ENCODE measurements around the gene SLC4A11.
"Not testable (repeated sequence)": the region's sequence is repeated elsewhere in the genome, so short reads cannot be mapped to it uniquely, and the experiment has no call there.

DNA sequence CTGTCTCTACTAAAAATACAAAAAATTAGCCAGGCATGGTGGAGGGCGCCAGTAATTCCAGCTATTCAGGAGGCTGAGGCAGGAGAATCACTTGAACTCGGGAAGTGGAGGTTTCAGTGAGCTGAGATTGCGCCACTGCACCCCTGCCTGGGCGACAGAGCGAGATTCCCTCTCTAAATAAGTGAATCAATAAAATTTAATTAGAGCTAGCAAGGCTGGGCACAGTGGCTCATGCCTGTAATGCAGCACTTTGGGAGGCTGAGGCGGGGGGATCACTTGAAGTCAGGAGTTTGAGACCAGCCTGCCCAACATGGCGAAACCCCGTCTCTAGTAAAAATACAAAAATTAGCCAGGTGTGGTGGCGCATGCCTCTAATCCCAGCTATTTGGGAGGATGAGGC lies 51.1 kb downstream of the SLC4A11 start:
- TF ChIP-seq, protein P1, sequence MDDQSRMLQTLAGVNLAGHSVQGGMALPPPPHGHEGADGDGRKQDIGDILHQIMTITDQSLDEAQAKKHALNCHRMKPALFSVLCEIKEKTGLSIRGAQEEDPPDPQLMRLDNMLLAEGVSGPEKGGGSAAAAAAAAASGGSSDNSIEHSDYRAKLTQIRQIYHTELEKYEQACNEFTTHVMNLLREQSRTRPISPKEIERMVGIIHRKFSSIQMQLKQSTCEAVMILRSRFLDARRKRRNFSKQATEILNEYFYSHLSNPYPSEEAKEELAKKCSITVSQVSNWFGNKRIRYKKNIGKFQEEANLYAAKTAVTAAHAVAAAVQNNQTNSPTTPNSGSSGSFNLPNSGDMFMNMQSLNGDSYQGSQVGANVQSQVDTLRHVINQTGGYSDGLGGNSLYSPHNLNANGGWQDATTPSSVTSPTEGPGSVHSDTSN (IDR thresholded peaks at IDR 0.05): not testable (repeated sequence)
- TF ChIP-seq, protein P2, sequence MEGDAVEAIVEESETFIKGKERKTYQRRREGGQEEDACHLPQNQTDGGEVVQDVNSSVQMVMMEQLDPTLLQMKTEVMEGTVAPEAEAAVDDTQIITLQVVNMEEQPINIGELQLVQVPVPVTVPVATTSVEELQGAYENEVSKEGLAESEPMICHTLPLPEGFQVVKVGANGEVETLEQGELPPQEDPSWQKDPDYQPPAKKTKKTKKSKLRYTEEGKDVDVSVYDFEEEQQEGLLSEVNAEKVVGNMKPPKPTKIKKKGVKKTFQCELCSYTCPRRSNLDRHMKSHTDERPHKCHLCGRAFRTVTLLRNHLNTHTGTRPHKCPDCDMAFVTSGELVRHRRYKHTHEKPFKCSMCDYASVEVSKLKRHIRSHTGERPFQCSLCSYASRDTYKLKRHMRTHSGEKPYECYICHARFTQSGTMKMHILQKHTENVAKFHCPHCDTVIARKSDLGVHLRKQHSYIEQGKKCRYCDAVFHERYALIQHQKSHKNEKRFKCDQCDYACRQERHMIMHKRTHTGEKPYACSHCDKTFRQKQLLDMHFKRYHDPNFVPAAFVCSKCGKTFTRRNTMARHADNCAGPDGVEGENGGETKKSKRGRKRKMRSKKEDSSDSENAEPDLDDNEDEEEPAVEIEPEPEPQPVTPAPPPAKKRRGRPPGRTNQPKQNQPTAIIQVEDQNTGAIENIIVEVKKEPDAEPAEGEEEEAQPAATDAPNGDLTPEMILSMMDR (IDR thresholded peaks at IDR 0.05): not testable (repeated sequence)
- not testable (repeated sequence) for TF ChIP-seq RAD21 (IDR thresholded peaks at IDR 0.05; ENCODE audit: low read length); MXI1 (IDR thresholded peaks at IDR 0.05; ENCODE audit: low read depth, low read length); YY1 (IDR thresholded peaks at IDR 0.05; ENCODE audit: low read depth); MAX (IDR thresholded peaks at IDR 0.05; ENCODE audit: low read depth); FOSL2 (IDR thresholded peaks at IDR 0.05; ENCODE audit: borderline replicate concordance, low read depth)
